Panc1 (cell line): ENCODE data around the gene RASSF5.

ENCODE experiments used
- POLR2AphosphoS5 ChIP-seq: IDR thresholded peaks from 2 replicates; pipeline ENCODE4 v1.6.1; 2012; ENCODE audit warnings: mild to moderate bottlenecking, low read depth, low read length, moderate library complexity
- REST ChIP-seq, 2 experiments: IDR thresholded peaks; 2 replicates each; pipeline ENCODE4 v1.6.1; 2011 to 2012; ENCODE audit warnings: low read depth in 2 of 2, control low read depth in 1 of 2, low read length in 1 of 2, mild to moderate bottlenecking in 1 of 2, moderate library complexity in 1 of 2; ENCODE audit not compliant: insufficient read depth in 1 of 2
- SIN3A ChIP-seq: IDR thresholded peaks from 2 replicates; pipeline ENCODE4 v1.6.1; 2012; ENCODE audit warnings: low read depth, mild to moderate bottlenecking, low read length, moderate library complexity, borderline replicate concordance; ENCODE audit not compliant: insufficient read depth
- TF ChIP-seq, protein P1 (sequence below): fragments of 450-650 bp; IDR thresholded peaks from 2 replicates; pipeline ENCODE4 v1.5.1; 2017; ENCODE audit warnings: mild to moderate bottlenecking

- TF ChIP-seq POLR2AphosphoS5: no peak
- TF ChIP-seq REST (IDR thresholded peaks at IDR 0.05; ENCODE audit: insufficient read depth in 1 of 2, low read depth in 2 of 2, low read length in 1 of 2): no peak
- TF ChIP-seq, protein P1, sequence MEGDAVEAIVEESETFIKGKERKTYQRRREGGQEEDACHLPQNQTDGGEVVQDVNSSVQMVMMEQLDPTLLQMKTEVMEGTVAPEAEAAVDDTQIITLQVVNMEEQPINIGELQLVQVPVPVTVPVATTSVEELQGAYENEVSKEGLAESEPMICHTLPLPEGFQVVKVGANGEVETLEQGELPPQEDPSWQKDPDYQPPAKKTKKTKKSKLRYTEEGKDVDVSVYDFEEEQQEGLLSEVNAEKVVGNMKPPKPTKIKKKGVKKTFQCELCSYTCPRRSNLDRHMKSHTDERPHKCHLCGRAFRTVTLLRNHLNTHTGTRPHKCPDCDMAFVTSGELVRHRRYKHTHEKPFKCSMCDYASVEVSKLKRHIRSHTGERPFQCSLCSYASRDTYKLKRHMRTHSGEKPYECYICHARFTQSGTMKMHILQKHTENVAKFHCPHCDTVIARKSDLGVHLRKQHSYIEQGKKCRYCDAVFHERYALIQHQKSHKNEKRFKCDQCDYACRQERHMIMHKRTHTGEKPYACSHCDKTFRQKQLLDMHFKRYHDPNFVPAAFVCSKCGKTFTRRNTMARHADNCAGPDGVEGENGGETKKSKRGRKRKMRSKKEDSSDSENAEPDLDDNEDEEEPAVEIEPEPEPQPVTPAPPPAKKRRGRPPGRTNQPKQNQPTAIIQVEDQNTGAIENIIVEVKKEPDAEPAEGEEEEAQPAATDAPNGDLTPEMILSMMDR: no peak
- no peak for TF ChIP-seq SIN3A
Observed at GRCh38 chr1:206573319-206573718, 66.0 kb downstream of the RASSF5 start.
